ENCODE measurements around the gene COL16A1.

- TF ChIP-seq, protein P1, sequence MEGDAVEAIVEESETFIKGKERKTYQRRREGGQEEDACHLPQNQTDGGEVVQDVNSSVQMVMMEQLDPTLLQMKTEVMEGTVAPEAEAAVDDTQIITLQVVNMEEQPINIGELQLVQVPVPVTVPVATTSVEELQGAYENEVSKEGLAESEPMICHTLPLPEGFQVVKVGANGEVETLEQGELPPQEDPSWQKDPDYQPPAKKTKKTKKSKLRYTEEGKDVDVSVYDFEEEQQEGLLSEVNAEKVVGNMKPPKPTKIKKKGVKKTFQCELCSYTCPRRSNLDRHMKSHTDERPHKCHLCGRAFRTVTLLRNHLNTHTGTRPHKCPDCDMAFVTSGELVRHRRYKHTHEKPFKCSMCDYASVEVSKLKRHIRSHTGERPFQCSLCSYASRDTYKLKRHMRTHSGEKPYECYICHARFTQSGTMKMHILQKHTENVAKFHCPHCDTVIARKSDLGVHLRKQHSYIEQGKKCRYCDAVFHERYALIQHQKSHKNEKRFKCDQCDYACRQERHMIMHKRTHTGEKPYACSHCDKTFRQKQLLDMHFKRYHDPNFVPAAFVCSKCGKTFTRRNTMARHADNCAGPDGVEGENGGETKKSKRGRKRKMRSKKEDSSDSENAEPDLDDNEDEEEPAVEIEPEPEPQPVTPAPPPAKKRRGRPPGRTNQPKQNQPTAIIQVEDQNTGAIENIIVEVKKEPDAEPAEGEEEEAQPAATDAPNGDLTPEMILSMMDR (IDR thresholded peaks at IDR 0.05) = no peak
- TF ChIP-seq POLR2A (IDR thresholded peaks at IDR 0.05) = no peak
Observed at GRCh38 chr1:31672986-31673385, 30.8 kb downstream of the COL16A1 start.

Data from tibial nerve (tissue), 3 donors.